Measurements from ENCODE around the gene EHD2. TPM values are rescaled to one million over a fixed set of nuclear protein-coding genes. Genes with fewer than 3 reads are reported as not detected.

The EHD2 gene
- total and polyA plus RNA-seq, 2 of the 13 experiments (the other 11 are each of a cell fraction or from before 2014, with no cell fraction given), result 0.09 to 0.28 TPM

DNA sequence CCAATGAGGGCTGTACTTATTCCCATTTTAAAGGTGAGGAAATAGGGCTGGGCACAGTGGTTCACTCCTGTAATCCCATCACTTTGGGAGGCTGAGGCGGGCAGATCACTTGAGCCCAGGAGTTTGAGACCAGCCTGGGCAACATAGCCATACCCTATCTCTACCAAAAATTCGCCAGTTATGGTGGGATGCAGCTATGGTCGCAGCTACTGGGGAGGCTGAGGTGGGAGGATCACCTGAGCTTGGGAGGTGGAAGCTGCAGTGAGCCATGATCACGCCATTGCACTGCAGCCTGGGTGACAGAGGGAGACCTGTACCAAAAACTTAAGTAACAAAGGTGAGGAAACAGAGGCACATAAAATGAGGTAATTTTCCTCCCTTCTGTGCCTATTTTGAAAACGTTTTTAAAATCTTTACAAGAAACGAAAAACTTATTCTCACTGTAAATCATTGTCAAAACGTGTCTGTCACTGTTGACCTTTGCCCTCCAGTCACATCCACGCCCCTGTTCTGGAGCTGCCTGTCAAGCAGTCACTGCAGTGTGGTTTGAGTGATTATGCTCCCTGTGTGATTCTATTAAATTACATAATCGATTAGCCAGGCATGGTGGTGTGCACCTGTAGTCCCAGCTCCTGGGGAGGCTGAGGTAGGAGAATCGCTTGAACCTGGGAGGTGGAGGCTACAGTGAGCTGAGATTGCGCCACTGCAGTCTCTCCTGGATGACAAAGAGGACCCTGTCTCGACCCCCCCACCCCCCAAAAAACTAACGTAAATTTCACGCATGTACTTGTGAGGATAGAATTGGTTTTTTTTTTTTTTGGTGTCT is 44.6 kb downstream of the EHD2 start:
- no peak overlapping the region for H3K27ac ChIP-seq (ENCODE audit: extremely low read length, insufficient read depth, low read length)
- FAIRE-seq (peak; percentile 67), ATAC-seq (peak; percentile 49), DNase-seq (ENCODE audit: low spot score) (peak; percentile 56)
- H3K9me3 ChIP-seq (ENCODE audit: low read length), result no peaks in the 10 kb centered on the region
- ChIA-PET POLR2A (interaction anchor here (0.9 to 1.3 kb wide), 3 partner anchors 12 to 21 kb away, joined by 3 to 5 read pairs (median 5); partner anchors contain the start of genes NOP53 and SELENOW), CTCF (ENCODE audit: low intra/inter-chr PET ratio, low total read pairs) (no interaction called here)
- H3K4me2 ChIP-seq (ENCODE audit: low read depth, low read length), result peak overlapping the region; percentile 15; the same call in 1 of the 2 replicates
- H3K9ac ChIP-seq (ENCODE audit: insufficient read depth, low read depth, low read length), result no peak overlapping the region
- intact Hi-C loops (cut with micrococcal nuclease; ENCODE audit: unreplicated experiment) (no loop called here), in situ Hi-C loops (cut with HindIII; ENCODE audit: extremely low pct_ligation_motif_present, low pct_unique_long_range_greater_than_20kb) (no loop called here)
- no peaks in the 10 kb centered on the region for H3K27me3 ChIP-seq (ENCODE audit: control insufficient read depth in 1 of 2, insufficient read depth in 2 of 2, low read length in 2 of 2)
- no peak overlapping the region for H2AFZ ChIP-seq (ENCODE audit: low read length)
- H3K36me3 ChIP-seq (replicated peaks in 1 of 2; ENCODE audit: control insufficient read depth in 1 of 2, insufficient read depth in 2 of 2, low read length in 2 of 2), result peaks cover 12 to 44% of the 10 kb centered on the region in 2 experiments; a peak in 4 of 5 replicates
- no peak overlapping the region for H3K4me3 ChIP-seq (replicated peaks in 1 of 3; ENCODE audit: insufficient read depth in 1 of 3, low read depth in 2 of 3, low read length in 3 of 3)
- H3K79me2 ChIP-seq (ENCODE audit: insufficient read depth, low read length), result no peaks in the 10 kb centered on the region
- TSS peak; percentile 34 for BruUV-seq (replicated peaks)
- 53% methylated on average over 13 of the region's 14 CpGs for WGBS (ENCODE audit: low lambda C conversion rate)
- 0 out of 2 replicates have a peak, but pooled peaks cover 5% of the 10 kb centered on the region for H4K20me1 ChIP-seq (ENCODE audit: insufficient read depth, low read length)
- H3K4me1 ChIP-seq (ENCODE audit: insufficient read depth, low read length), result peaks cover 28% of the 10 kb centered on the region
- TF ChIP-seq ATF7 (IDR thresholded peaks at IDR 0.05) (no peak), ATF7 (CRISPR knock-in tag; IDR thresholded peaks at IDR 0.05) (no peak), ZNF570 (CRISPR knock-in tag; IDR thresholded peaks at IDR 0.05; ENCODE audit: borderline replicate concordance) (no peak), GFI1 (CRISPR knock-in tag; IDR thresholded peaks at IDR 0.05; ENCODE audit: borderline replicate concordance) (no peak), CHD2 (IDR thresholded peaks at IDR 0.05; ENCODE audit: low read depth, low read length) (no peak), SALL1 (CRISPR knock-in tag; IDR thresholded peaks at IDR 0.05) (0 out of 2 replicates have a peak, but pooled peaks have one; percentile 15), TSC22D2 (CRISPR knock-in tag; IDR thresholded peaks at IDR 0.05; ENCODE audit: borderline replicate concordance) (no peak), ZEB1 (IDR thresholded peaks at IDR 0.05; ENCODE audit: insufficient replicate concordance, low read depth) (no peak), POLR2G (IDR thresholded peaks at IDR 0.05; ENCODE audit: low read depth, low read length) (0 out of 2 replicates have a peak, but pooled peaks have one; percentile 35), NCOR1 (IDR thresholded peaks at IDR 0.05; ENCODE audit: borderline replicate concordance, low read length) (peak; percentile 31; the same call in 1 of the 2 replicates)
- TF ChIP-seq, protein P1, sequence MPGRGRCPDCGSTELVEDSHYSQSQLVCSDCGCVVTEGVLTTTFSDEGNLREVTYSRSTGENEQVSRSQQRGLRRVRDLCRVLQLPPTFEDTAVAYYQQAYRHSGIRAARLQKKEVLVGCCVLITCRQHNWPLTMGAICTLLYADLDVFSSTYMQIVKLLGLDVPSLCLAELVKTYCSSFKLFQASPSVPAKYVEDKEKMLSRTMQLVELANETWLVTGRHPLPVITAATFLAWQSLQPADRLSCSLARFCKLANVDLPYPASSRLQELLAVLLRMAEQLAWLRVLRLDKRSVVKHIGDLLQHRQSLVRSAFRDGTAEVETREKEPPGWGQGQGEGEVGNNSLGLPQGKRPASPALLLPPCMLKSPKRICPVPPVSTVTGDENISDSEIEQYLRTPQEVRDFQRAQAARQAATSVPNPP (CRISPR knock-in tag; IDR thresholded peaks at IDR 0.05), result no peak
- TF ChIP-seq, protein P2, sequence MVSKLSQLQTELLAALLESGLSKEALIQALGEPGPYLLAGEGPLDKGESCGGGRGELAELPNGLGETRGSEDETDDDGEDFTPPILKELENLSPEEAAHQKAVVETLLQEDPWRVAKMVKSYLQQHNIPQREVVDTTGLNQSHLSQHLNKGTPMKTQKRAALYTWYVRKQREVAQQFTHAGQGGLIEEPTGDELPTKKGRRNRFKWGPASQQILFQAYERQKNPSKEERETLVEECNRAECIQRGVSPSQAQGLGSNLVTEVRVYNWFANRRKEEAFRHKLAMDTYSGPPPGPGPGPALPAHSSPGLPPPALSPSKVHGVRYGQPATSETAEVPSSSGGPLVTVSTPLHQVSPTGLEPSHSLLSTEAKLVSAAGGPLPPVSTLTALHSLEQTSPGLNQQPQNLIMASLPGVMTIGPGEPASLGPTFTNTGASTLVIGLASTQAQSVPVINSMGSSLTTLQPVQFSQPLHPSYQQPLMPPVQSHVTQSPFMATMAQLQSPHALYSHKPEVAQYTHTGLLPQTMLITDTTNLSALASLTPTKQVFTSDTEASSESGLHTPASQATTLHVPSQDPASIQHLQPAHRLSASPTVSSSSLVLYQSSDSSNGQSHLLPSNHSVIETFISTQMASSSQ (IDR thresholded peaks at IDR 0.05; ENCODE audit: low read depth), result peak; percentile 55
- TF ChIP-seq, protein P2 (CRISPR knock-in tag; IDR thresholded peaks at IDR 0.05; ENCODE audit: borderline replicate concordance), result 0 out of 2 replicates have a peak, but pooled peaks have one; percentile 50
- TF ChIP-seq, protein P3, sequence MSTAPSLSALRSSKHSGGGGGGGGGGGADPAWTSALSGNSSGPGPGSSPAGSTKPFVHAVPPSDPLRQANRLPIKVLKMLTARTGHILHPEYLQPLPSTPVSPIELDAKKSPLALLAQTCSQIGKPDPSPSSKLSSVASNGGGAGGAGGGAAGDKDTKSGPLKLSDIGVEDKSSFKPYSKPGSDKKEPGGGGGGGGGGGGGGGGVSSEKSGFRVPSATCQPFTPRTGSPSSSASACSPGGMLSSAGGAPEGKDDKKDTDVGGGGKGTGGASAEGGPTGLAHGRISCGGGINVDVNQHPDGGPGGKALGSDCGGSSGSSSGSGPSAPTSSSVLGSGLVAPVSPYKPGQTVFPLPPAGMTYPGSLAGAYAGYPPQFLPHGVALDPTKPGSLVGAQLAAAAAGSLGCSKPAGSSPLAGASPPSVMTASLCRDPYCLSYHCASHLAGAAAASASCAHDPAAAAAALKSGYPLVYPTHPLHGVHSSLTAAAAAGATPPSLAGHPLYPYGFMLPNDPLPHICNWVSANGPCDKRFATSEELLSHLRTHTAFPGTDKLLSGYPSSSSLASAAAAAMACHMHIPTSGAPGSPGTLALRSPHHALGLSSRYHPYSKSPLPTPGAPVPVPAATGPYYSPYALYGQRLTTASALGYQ (CRISPR knock-in tag; IDR thresholded peaks at IDR 0.05), result no peak
- TF ChIP-seq, protein P4, sequence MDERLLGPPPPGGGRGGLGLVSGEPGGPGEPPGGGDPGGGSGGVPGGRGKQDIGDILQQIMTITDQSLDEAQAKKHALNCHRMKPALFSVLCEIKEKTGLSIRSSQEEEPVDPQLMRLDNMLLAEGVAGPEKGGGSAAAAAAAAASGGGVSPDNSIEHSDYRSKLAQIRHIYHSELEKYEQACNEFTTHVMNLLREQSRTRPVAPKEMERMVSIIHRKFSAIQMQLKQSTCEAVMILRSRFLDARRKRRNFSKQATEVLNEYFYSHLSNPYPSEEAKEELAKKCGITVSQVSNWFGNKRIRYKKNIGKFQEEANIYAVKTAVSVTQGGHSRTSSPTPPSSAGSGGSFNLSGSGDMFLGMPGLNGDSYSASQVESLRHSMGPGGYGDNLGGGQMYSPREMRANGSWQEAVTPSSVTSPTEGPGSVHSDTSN (CRISPR knock-in tag; IDR thresholded peaks at IDR 0.05), result peak; percentile 59

Measured in HepG2 (cell line).